HG03469 (cell line): ENCODE measurements around the gene DSG2.
A peak's percentile ranks its signal among the peaks of the same experiment; 100 is the strongest.
"Not testable (repeated sequence)": the region's sequence is repeated elsewhere in the genome, so short reads cannot be mapped to it uniquely, and the experiment has no call there.

ENCODE experiments used
- ATAC-seq: cut with Tn5 transposase; IDR thresholded peaks from one replicate; pipeline ENCODE4 v1.9.1; 2021; ENCODE audit warnings: mild to moderate bottlenecking, moderate library complexity, moderate number of reproducible peaks; ENCODE audit not compliant: unreplicated experiment

DSG2 gene

DNA sequence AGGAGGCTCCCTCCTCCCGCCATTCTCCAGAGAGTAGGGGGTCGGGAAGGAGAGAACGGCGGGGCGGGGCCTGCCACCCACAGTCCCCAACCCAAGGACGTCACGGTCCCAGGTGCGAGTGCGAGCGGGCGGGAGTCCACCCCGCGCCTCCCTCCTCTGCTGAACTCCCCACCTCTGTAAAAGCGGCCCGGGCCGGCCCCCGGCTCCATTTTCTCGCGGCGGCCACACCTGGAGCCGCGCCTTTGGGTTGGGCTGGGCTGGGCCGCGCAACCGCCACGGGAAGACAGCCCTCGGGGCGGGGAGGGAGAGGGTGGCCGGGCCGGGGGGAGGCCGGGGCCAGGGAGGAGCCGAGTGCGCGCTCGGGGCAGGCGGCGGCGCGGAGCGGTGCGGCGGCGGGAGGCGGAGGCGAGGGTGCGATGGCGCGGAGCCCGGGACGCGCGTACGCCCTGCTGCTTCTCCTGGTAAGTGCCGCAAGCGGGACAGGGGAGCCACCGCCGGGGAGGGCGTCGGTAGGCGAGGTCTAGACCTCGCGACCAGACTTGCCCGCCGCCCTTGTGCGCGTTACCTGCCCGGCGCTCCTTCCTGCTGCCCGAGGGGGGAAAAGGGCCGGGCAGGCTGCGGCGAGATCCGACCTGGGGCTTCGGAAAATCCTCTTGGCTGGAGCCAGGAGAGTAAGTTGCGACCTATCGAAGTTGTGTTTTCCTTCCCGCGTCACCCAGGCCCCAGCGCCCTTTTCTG is at the start of gene DSG2:
Gene DSG2 (plus strand): TSS at position 342 of the 738 bp plus-strand sequence. CDS start 75 bp downstream, at position 417.
- ATAC-seq, result peak; percentile 20

DNA sequence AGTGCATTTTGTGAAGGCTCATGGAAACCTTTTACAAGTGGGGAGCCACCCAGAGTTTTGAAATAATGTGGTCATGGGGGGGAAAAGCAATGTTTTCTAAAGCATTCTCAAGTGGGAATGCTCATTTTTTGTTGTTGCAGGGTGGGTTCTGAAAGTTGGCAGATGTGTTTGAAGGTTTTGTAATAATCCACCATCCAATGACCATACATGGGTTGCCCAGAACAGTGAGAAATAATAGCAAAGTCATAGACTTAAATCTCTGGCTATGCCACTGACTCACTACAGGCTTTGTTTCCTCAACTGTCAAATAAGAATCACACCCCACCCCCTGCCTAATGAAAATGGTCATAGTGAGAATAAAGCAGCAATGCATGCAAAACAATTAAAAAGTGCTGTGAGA is 47.6 kb upstream of the DSG2 start:
- no peak for ATAC-seq

DNA sequence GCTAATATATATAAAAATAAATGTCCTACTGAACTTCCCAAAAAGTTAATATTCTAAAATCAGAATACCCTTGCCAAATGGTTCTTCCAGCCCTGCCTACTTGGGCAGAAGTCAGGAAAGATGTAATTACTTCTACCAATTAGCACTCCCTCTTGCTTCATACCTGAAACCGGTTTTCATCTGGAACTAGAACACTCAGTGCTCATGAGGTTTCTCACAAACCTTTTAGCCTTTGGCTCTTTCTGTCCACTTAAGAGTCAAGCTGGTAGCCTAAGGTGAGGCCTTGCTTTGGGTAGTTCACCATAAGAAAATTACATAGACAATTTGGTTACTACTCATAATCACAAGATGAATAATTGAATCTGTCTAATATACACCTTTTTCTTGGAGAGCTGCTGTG is 46.4 kb upstream of the DSG2 start:
- ATAC-seq, result no peak

DNA sequence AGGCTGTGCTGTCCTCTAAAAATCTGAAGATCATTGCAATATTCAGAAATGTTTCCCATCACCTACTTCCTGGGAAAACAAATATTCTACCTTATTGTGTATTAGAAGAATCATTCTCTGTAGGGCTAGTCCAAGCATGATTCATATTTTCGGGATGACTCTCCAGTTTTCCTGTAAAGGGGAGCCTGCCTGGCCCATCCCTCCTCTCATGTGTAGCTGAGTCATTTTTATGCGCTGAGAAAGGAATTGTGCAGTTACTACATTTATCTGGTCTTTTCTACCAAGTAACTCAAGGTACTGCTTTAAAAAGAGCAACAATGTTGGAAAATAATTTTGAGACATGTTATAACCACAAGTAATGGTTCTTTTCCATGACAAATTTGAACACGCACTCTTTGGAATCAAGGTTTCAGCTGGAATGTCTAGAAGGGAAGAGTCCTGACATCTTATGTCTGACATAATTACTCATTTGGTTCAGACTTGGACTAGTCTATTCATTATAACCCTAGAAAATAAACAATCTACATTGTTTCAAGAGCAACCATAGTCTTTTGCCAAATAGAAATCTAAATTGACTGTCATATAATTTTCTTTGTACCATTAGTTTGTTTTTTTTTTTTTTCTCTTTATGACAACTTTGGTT is 43.8 kb upstream of the DSG2 start:
- no peak for ATAC-seq

GRCh38 chr18:31469629-31470028 is 28.3 kb upstream of the DSG2 start:
- no peak for ATAC-seq

DNA sequence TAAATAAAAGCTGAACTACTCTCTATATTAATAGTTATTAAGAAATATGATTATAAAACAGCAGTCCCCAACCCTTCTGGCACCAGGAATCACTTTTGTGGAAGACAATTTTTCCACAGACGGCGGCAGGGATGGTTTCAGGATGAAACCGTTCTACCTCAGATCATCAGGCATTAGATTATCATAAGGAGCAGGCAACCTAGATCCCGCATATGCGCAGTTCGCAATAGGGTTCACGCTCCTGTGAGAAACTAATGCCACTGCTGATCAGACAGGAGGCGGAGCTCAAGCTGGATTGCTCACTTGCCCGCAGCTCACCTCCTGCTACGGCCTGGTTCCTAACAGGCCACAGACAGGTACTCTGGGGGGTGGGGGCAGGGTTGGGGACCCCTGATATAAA is 19.3 kb upstream of the DSG2 start:
- ATAC-seq, result no peak

DNA sequence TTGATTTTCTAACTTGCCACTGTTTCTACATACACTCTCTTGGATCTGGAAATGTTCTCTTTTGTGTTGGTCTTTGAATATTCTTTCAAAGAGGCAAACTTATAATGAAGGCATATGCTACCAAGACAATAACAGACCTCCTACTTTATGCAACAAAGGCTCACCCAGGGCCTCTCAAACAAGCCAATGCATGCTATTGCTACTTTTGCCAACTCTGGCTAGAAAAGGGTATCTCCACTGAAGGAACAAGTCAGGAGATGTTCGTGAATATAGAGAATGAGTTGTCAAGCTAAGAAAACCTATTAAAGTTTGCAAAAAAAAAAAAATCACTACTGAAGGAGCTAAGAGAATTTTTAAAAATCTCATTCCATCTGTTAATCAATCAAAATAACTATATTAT is 15.9 kb upstream of the DSG2 start:
- ATAC-seq, result no peak

DNA sequence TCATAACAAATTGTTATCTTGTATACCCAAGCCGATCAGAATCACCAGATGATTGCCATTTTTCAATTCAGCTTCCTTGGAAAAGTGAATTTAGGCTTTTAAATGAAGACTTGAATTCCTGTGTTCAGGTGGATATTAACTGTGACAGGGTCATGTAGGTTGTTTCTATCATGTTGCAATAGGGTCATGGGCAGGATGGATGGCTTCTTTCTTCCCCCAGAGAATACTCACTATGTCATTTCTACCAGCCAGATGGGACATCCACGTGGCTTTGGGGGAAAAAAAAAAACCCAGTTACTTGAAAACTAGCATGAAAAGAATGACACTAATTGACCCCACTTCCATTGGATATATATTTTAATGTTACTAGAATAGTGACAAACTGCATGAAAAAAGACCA is 14.6 kb upstream of the DSG2 start:
- no peak for ATAC-seq

GRCh38 chr18:31484461-31484860 is 13.5 kb upstream of the DSG2 start:
- ATAC-seq, result no peak

GRCh38 chr18:31486165-31486564 is 11.8 kb upstream of the DSG2 start:
- ATAC-seq, result no peak

DNA sequence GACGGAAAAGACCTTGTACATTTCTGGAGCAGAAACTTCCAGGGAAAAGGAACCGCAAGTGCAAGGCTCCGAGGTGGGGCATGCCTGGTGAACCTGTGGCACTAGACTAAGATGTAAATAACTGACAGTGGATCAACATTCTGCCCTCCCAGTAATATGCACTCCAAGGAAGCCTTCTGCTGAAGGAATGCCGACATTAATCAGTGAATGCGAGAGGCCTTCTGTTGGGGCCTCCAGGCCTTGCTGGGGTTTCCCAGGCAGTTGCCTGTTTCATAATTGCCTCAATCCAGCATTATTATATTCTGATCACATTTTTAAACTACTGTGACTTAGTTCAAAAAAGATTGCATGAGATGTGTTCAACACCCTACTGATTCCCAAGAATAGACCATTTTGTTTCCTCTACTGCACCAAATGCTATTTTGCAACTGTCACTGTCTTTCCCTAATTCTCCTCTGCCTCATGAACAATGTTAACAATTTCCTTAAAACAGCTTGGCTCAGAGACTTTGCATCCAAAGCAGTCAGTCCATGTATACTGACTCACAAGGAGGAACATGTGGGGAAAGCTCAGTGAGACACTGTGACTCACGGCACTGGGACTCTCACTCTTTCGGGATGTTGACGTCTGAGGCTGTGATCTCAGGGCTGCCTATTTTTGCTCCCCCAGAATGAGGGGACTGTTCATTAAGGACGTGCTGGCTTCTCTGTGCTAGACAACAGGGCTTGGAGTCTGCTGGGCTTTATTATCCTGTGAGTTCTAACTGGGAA is 10.5 kb upstream of the DSG2 start:
- ATAC-seq, result no peak

DNA sequence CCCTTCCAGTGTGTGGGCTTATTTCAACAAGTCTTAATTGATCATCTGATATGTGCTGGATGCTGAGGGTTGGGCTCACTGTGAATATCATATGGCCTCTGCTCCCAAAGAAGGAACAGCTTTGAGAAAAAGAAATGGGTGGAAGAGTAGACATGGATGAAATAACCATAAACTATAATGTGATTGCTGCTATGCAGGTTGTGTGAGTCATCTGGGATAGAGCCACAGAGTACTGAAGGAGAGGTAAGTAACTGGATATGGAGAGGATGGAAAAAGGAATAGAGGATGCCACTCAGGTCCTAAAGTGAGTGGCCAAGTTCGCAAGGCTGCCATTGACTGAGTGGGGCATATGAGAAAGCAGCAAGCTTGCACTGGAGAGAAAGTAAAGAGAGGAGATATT is 8.7 kb upstream of the DSG2 start:
- no peak for ATAC-seq

DNA sequence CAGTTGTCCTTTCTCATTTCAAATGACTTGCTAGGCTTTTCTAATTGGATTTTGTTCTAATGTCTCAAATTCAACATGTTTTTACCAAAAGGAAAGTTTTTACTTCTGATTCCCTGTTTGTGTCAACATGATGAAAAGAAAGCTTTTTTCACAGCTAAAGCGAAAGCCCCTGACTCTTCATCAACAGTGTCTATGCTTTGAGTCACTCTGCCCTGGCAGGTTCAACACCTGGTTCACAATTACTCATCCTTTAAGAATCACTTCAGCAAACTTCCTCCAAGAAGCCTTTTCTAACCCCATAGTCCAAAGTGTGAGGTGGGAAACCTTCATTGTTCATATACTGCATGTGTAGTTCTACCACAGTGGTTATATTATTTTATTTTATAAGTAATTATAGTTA is 7.6 kb upstream of the DSG2 start:
- ATAC-seq, result peak; percentile 81

DNA sequence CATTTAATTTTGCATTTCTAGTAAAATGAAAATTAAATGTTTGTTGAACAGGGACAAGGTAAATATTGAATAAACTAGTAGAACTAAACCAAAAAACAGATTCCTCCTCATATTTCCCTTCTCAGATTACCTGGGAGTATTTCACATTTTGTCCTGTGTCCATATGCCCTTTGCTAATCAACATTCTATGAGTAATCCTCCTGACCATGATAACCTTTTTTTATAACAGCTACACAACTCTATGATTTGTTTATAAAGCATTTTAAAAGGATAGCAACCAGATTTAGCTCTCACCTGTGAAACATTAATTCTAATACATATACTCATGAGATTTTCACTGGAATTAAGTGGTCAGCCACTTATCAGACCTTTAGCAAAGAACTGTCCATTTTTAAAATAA is 7.1 kb upstream of the DSG2 start:
- no peak for ATAC-seq

- no peak for ATAC-seq
Observed at GRCh38 chr18:31491586-31491985, 6.4 kb upstream of the DSG2 start.

DNA sequence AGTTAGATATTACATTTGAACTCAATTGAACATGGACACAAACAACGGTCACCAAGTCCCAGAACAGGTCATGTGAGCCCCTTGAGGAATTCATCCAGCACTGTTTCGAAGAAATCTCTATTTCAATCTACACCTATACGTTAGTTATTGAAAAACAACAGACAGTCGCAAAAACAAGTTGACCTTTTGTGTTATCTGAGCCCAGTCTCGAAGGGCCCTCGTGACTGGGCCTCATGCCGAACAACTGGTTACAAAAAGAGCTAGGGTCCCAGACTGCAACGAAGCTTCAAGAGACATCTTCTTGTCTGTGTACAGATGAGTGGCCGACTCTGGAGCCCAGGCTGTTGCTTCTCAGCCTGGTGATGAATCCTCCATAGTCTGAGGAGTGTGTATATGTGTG is 5.3 kb upstream of the DSG2 start:
- ATAC-seq, result no peak

GRCh38 chr18:31493171-31493570 is 4.8 kb upstream of the DSG2 start:
- no peak for ATAC-seq

DNA sequence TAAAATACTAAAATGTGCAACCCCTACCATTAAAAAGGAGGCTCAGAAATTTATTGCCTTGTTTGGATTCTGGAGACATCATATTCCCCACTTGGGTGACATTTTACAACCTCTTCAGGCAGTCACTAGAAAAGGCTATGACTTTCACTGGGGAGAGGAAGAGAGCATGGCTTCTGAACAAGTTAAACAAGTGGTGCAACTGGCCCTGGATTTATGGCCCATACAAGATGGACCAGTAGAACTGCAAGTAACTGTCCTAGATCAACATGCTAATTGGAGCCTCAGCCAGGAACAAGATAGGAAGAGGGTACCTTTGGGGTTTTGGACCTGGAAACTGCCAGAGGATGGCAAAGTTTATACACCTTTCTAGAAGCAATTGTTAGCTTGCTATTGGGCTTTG is 4.0 kb upstream of the DSG2 start:
- ATAC-seq, result no peak

GRCh38 chr18:31494705-31495244 is 3.2 kb upstream of the DSG2 start:
- ATAC-seq, result not testable (repeated sequence)

DNA sequence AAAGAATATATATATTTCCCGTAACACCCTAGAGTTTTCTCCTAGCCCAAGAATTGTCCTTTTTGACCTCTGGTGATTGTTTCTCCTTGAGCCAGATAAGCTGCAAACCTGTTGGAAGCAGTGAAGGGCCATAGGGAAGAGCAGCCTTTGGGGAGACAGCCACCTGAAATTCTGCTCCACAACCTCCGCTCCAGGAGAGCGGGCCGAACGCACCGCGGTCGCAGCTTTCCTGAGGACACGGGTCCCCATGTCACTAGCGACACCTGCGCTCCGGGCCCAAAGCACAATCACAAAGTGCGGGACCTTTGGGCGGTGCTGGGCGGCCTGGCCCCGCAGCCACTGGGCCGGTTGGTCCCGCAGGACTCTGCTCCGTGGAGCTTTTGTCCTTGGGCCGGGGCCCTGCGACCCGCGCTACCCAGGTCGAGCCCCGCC is 557 bp upstream of the DSG2 start:
- no peak for ATAC-seq
